ENCODE measurements around the gene ARIH2.

The ARIH2 gene

DNA sequence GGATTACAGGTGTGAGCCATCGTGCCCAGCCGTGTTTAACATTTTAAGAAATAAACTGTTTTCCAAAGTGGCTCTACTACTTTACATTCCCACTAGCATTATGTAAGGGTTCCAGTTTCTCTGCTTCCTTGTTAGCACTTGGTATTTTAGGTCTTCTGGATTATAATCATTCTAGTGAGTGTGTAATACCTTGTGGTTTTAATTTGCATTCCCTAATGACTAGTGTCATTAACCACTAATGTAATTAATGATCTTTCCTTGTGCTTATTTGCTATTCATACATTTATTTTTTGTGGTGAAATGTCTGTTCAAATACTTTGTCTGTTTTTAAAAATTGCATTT is 30.7 kb downstream of the ARIH2 start:
- H3K36me3 Mint-ChIP-seq, result peaks cover 2% of the 10 kb centered on the region
- H3K27me3 Mint-ChIP-seq, result no peaks in the 10 kb centered on the region
- no peak overlapping the region for H3K27ac Mint-ChIP-seq
- peaks cover 48% of the 10 kb centered on the region for H3K4me1 Mint-ChIP-seq
- H3K4me3 Mint-ChIP-seq, result no peak overlapping the region
- no peaks in the 10 kb centered on the region for H3K9me3 Mint-ChIP-seq

DNA sequence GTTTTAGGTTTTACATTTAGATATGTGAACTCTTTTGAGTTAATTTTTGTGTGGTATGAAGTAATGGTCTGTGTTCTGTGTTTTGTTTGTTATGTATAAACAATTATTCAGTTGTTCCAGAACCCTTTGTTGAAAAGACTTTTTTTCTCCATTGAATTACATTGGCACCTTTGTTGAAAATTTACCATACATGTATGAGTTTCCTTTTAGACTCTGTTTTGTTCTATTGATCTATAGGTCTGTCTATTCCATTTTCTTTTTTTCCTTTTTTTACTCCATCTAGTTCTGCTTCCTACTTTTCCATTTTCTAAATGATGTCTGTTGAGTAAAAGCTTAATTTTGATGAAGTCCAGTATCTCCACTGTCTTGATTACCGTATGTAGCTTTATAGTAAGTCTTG is 31.4 kb downstream of the ARIH2 start:
- Mint-ChIP-seq H3K4me1 (peaks cover 42% of the 10 kb centered on the region), H3K27ac (no peak overlapping the region), H3K36me3 (peaks cover 2% of the 10 kb centered on the region), H3K4me3 (no peak overlapping the region), H3K27me3 (no peaks in the 10 kb centered on the region), H3K9me3 (no peaks in the 10 kb centered on the region)

DNA sequence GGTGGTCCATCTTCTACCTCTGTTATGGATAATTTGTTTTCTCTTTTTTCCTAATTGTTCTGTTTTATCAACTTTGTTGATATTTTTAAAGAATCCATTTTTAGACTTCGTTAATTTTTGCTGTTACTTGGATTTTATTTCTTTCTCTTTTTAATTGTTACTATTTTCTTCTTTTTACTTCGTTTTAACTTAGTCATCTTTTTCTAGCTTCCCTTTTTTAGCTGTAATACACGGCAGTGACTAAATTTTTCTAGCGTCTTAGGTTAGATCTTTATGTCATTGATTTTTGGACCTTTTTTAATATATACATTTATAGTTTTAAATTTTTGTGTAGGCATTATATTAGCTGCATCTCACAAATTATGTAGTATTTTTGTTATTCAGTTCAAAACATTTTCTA is 33.1 kb downstream of the ARIH2 start:
- H3K36me3 Mint-ChIP-seq, result peaks cover 7% of the 10 kb centered on the region
- peaks cover 35% of the 10 kb centered on the region for H3K4me1 Mint-ChIP-seq
- no peaks in the 10 kb centered on the region for H3K27me3 Mint-ChIP-seq
- H3K9me3 Mint-ChIP-seq, result no peaks in the 10 kb centered on the region
- H3K4me3 Mint-ChIP-seq, result no peak overlapping the region
- H3K27ac Mint-ChIP-seq, result peak overlapping the region; percentile 51

DNA sequence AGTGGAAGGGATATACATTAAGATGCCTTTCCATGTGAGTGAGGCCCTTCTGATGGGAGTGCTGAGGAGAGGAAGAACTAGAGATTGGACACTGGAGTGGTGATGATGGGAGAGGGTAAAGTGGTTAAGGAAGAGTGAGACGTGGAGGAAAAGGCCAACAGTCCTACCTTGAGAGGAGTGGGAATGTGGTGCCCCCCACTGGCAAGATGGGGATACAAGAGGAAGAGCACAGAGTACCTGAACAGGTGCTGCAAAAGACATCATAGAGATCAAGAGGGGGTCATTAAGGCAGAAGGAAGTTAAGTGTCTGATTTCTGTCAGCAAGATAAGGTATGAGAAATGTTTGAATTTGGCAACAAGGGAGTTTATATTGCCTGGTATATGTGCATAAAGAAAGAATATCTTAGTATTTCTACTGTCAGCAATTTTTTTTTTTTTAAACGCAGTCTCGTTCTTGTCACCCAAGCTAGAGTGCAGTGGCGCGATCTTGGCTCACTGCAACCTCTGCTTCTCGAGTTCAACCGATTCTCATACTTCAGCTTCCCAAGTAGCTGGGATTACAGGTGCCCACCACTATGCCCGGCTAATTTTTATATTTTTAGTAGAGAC is 34.0 kb downstream of the ARIH2 start:
- no peak overlapping the region for H3K4me3 Mint-ChIP-seq
- peaks cover 35% of the 10 kb centered on the region for H3K4me1 Mint-ChIP-seq
- H3K9me3 Mint-ChIP-seq, result no peaks in the 10 kb centered on the region
- no peaks in the 10 kb centered on the region for H3K27me3 Mint-ChIP-seq
- peaks cover 7% of the 10 kb centered on the region for H3K36me3 Mint-ChIP-seq
- no peak overlapping the region for H3K27ac Mint-ChIP-seq

DNA sequence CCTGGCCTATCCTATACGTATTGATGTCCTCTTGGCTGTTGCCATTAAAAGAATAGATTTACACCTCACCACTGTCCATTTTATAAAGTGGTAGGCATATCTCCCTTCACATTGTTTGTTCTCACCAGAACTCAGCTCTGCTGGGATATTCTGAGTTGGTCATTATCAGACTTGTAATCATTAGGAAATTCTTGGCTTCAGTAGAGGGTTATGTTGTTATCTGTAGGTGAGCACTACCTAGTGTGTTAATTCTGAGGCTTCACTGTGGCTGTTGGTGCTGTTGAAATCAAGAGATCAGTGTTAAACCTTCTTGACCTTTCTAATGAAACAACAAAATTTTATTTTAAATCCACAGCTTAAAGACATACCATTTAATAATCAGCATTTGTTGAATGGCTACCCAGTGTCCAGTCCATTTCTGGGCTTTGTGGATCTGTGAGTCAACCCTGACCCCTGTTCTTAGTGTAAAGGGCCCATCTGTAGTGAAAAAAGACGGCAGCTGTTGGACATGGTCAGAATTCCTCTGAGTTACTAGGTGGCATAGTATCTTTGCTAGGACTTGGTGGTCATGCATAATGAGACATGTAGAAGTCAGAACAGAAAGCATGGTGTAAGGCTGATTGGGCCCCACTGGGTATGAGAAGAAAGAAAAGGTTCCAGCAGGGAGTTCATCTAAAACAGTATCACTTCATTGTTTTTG is 38.5 kb downstream of the ARIH2 start:
- H3K27me3 Mint-ChIP-seq, result no peaks in the 10 kb centered on the region
- H3K36me3 Mint-ChIP-seq, result peaks cover 7% of the 10 kb centered on the region
- H3K9me3 Mint-ChIP-seq, result no peaks in the 10 kb centered on the region
- peak overlapping the region; percentile 35 for H3K27ac Mint-ChIP-seq
- no peak overlapping the region for H3K4me3 Mint-ChIP-seq
- peaks cover 10% of the 10 kb centered on the region for H3K4me1 Mint-ChIP-seq

DNA sequence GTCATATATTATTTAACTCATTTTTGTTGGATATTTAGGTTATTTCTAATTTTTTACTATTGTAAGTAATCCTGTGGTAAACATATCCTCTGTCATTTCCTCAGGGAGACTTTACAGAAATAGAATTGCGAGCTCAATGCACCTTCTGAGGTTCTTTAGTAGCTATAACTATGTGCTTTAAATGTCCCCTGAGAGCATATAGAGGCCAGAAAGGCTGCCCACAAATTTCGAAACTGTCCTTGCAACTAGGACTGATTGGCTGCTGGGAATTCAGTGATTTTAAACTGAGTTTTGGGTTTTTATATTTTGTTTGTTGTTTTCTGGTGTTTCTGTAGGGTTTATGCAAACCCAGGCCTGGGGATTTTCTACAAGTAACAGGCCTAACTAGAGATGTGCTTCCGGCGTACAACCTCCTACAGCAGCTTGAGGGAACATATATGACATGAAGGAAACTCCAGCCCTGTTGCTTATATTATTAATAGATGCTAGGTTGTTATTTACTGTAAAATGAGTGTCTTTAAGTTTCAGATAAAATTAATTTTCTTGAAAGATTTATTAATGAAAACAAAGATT is 42.3 kb downstream of the ARIH2 start:
- Mint-ChIP-seq H3K4me1 (no peaks in the 10 kb centered on the region), H3K27ac (no peak overlapping the region), H3K27me3 (no peaks in the 10 kb centered on the region), H3K36me3 (peaks cover 8% of the 10 kb centered on the region), H3K4me3 (no peak overlapping the region), H3K9me3 (no peaks in the 10 kb centered on the region)

DNA sequence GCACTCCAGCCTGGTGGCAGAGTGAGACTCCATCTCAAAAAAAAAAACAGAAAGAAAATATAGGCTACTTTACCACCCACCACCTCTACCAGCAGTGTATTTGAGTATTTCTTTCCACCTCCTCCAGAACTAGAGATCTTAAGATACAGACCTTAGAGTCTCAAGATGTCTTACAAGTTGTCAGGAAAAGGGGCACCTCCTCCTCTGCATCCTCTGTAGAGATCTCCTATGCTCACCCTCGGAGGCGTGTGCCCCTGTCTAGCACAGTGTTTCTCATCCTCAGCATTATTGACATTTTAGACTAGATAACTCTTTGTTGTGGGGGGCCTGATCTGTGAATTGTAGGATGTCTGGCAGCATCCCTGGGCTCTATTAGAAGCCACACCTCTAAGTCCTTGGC is 43.7 kb downstream of the ARIH2 start:
- Mint-ChIP-seq H3K36me3 (peaks cover 11% of the 10 kb centered on the region), H3K4me1 (no peaks in the 10 kb centered on the region), H3K4me3 (no peak overlapping the region), H3K27me3 (no peaks in the 10 kb centered on the region), H3K9me3 (no peaks in the 10 kb centered on the region), H3K27ac (peak overlapping the region; percentile 48)

DNA sequence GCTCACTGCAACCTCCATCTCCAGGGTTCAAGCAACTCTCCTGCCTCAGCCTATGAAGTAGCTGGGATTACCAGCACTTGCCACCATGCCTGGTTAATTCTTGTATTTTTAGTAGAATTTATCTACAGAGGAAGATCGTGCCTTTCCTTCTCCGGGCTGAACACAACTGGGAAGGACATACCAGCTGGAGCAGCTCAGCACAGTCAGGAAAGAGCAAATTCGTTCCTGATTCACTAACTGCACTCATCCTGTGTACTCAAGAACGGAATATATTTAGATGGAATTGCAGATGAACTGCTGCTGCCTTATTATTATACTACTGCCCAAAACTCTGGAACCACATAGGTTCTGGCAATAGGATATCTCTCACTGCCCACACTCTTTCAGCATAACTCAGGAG is 44.3 kb downstream of the ARIH2 start:
- no peak overlapping the region for H3K4me3 Mint-ChIP-seq
- H3K27ac Mint-ChIP-seq, result no peak overlapping the region
- no peaks in the 10 kb centered on the region for H3K27me3 Mint-ChIP-seq
- no peaks in the 10 kb centered on the region for H3K9me3 Mint-ChIP-seq
- no peaks in the 10 kb centered on the region for H3K4me1 Mint-ChIP-seq
- peaks cover 11% of the 10 kb centered on the region for H3K36me3 Mint-ChIP-seq

DNA sequence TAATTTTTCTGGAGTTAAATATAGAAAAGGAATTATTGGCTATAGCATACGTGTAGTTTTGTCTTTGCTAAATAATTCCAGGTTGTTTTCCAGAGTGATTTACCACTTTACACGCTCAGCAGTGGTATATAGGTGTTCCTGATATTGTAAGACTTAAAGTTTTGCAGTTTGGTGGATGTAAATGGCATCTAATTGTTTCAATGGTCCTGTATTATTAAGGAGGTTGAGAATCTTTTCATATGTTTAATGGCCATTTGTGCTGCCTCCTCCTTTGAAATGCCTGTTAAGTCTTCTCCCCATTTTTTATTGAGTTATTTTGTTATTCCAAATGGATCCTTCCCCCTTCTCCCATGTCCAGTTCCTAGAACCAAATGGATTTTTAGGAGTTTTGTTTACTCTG is 44.9 kb downstream of the ARIH2 start:
- peaks cover 11% of the 10 kb centered on the region for H3K36me3 Mint-ChIP-seq

DNA sequence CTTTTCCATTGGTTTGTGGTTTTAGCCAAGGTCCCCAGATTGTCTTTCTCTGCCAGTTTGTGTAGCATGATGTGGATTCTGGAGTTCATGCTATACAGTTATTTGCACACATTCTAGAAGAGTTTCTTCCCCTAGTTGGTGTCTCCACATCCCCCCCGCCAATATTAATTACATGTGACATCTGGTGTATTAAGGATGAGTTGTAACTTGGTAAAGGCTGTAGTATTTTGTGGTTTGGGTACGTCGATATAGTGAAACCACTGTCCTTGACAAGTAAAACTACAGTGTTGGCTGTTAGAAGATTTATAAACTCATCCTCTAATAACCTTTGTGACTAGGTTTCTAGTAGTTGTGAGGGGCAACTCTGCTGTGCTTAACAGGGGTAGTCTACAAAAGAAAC is 47.7 kb downstream of the ARIH2 start:
- Mint-ChIP-seq H3K9me3 (no peaks in the 10 kb centered on the region), H3K27ac (no peak overlapping the region), H3K27me3 (no peaks in the 10 kb centered on the region), H3K4me1 (no peaks in the 10 kb centered on the region), H3K36me3 (peaks cover 12% of the 10 kb centered on the region), H3K4me3 (no peak overlapping the region)

More for the DNA sequence above, 44.9 kb downstream of the ARIH2 start:
- Mint-ChIP-seq H3K9me3 (no peaks in the 10 kb centered on the region), H3K27ac (no peak overlapping the region), H3K4me3 (no peak overlapping the region), H3K27me3 (no peaks in the 10 kb centered on the region), H3K4me1 (no peaks in the 10 kb centered on the region)

DNA sequence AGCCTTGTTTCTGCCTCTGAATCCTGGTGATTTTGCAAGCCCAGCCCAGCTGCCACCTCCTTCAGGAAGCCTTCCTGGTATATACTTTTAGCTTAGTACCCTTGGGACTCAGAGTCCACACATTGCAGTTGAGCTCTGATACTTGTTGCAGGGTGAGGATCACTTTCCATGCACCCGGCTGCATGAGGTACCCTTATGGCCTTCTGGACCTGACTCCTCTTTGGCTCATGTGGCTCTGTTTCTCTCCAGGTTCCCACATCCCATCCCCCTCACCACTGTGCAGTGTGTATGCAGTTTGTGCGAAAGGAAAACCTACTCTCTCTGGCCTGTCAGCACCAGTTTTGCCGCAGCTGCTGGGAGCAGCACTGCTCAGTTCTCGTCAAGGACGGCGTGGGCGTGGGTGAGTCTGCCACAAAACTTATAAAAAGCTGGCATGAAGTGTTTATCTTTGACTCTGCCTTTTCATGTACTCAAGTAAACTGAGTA is 48.3 kb downstream of the ARIH2 start:
- Mint-ChIP-seq H3K27ac (no peak overlapping the region), H3K36me3 (peaks cover 9% of the 10 kb centered on the region), H3K27me3 (no peaks in the 10 kb centered on the region), H3K4me1 (no peaks in the 10 kb centered on the region), H3K9me3 (no peaks in the 10 kb centered on the region), H3K4me3 (no peak overlapping the region)

DNA sequence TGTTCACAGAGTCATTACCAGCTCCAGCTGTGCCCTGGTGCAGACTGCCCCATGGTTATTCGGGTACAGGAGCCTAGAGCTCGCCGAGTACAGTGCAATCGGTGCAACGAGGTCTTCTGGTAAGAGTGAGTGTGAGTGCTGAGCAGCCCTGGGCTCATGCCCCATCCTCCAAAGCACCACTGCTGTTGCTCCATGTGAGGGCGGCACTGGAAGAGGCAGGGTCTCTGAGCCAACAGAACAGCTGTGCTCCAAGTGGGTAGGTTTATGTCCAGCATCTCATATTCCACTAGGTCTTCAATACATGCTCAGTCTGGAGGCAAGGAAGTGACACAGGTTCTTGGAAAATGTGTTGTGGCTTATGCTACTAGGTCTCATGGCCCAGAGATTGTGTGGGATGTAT is 51.9 kb downstream of the ARIH2 start:
- Mint-ChIP-seq H3K4me3 (no peak overlapping the region), H3K36me3 (peaks cover 11% of the 10 kb centered on the region), H3K4me1 (no peaks in the 10 kb centered on the region), H3K27ac (no peak overlapping the region), H3K27me3 (no peaks in the 10 kb centered on the region), H3K9me3 (no peaks in the 10 kb centered on the region)

DNA sequence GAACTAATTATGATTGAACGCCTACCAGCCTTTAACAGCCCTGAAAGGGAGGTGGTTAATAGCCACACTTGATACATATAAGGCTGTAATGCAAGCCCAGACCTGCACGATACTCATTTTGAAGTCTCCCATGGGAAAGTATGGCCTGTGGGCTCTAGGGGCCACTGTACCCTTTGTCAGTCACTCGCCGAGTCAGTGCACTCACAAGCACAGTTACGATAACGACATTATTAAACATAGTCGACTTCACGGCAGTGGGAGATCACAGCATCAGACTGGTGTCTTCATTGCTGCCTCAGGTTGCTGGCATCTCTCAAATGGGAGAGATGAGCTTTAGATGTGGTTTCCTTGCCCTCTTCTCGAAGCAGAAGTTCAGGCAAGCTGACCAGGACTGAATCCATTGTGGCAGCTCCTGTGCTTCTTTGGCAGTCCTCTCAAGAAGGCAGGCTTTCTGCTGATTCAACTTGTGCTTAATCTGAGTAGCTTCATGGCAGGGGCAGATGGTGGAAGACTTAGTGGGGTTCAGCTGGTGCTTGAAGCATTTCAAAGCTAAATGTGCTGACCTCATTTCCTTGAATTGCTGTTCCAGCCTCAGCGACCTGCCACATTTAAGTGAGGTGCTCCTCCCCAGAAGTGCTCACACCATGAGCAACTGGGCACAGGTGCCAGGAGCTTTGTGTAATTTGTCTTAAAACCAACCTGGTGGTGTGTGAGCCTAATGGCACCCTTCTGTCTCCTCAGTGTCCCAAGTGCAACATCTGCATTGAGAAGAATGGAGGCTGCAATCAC is 55.6 kb downstream of the ARIH2 start:
- Mint-ChIP-seq H3K36me3 (peaks cover 9% of the 10 kb centered on the region), H3K4me3 (no peak overlapping the region), H3K27ac (no peak overlapping the region), H3K4me1 (no peaks in the 10 kb centered on the region), H3K27me3 (no peaks in the 10 kb centered on the region), H3K9me3 (no peaks in the 10 kb centered on the region)

DNA sequence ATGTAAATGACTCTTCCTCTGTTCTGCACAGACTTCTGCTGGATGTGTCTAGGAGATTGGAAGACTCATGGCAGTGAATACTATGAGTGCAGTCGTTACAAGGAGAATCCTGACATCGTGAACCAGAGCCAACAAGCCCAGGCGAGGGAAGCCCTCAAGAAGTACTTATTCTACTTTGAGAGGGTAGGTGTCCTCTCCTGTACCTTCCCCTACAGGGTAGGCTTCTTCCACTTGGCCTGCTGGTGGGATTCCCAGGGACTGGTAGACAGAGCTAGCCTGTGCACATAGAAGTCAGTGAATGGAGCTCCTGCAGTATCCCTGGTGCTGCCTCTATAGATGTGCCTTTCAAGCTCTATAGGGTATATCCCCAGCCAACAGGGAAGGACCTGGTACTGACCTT is 60.8 kb downstream of the ARIH2 start:
- Mint-ChIP-seq H3K27me3 (no peaks in the 10 kb centered on the region), H3K9me3 (no peaks in the 10 kb centered on the region), H3K27ac (no peak overlapping the region), H3K4me3 (no peak overlapping the region), H3K36me3 (peaks cover 9% of the 10 kb centered on the region), H3K4me1 (no peaks in the 10 kb centered on the region)

DNA sequence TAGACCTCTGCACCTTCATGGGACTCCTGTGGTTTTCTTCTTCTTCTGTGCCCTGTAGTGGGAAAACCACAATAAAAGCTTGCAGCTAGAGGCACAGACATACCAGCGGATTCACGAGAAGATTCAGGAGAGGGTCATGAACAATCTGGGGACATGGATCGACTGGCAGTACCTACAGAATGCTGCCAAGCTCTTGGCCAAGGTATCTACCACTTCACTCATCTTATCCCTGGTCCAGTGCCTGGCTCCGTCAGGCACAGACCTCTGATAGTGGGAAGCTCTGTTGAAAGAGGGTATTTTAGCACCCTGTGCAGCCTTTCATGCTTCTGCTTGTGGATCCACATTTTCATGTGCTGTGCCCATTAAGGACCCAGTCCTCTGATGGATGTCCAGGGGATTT is 61.7 kb downstream of the ARIH2 start:
- Mint-ChIP-seq H3K9me3 (no peaks in the 10 kb centered on the region), H3K27me3 (no peaks in the 10 kb centered on the region), H3K36me3 (peaks cover 6% of the 10 kb centered on the region), H3K4me1 (no peaks in the 10 kb centered on the region), H3K27ac (no peak overlapping the region), H3K4me3 (no peak overlapping the region)

DNA sequence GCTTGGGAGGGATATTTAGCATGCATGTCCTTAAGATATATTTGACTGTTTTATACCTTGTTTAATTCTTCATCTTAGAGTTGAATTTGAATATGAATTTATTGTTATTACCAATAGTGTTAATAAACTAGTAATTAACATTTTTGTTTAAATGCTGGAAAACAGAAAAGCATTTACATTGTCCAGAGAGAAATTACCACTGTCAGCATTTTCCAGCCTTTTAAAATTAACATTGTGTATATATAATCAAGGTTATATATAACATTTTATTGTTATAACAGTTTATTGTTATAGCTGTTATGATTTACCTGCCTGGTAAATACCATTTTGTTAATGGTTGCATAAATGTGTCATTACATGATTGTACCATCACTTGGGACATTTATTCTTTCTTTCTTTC is 63.4 kb downstream of the ARIH2 start:
- no peak overlapping the region for H3K27ac Mint-ChIP-seq
- H3K4me3 Mint-ChIP-seq, result no peak overlapping the region
- no peaks in the 10 kb centered on the region for H3K9me3 Mint-ChIP-seq
- no peaks in the 10 kb centered on the region for H3K4me1 Mint-ChIP-seq
- no peaks in the 10 kb centered on the region for H3K27me3 Mint-ChIP-seq
- H3K36me3 Mint-ChIP-seq, result peaks cover 6% of the 10 kb centered on the region
